ENCODE results near the gene MKX.

MKX gene

DNA sequence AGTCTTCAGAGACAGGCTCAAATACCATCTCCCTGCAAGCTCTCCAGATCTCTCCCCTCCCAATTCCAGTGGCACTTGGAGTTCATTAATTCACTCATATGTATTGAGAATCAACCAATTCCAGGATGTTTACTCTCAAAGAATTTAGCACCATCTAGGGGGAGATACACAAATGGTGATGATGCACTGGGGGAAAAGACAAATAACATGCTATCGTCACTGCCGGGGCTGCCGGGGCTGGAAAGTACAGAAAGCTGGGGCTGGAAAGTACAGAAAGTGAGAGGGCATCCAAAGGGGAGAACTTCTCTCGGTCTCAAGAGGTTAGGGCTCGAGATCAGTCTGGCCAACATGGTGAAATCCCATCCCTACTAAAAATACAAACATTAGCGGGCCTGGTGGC lies 118.7 kb downstream of the MKX start:
- no peak for DNase-seq (ENCODE audit: low read depth)
- H3K4me3 ChIP-seq (ENCODE audit: control insufficient read depth, low read depth, low read length) = no peak overlapping the region
- TF ChIP-seq, protein P1, sequence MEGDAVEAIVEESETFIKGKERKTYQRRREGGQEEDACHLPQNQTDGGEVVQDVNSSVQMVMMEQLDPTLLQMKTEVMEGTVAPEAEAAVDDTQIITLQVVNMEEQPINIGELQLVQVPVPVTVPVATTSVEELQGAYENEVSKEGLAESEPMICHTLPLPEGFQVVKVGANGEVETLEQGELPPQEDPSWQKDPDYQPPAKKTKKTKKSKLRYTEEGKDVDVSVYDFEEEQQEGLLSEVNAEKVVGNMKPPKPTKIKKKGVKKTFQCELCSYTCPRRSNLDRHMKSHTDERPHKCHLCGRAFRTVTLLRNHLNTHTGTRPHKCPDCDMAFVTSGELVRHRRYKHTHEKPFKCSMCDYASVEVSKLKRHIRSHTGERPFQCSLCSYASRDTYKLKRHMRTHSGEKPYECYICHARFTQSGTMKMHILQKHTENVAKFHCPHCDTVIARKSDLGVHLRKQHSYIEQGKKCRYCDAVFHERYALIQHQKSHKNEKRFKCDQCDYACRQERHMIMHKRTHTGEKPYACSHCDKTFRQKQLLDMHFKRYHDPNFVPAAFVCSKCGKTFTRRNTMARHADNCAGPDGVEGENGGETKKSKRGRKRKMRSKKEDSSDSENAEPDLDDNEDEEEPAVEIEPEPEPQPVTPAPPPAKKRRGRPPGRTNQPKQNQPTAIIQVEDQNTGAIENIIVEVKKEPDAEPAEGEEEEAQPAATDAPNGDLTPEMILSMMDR (conservative IDR thresholded peaks at IDR 0.05; ENCODE audit: control insufficient read depth, insufficient read depth, low read depth, low read length) = no peak

DNA sequence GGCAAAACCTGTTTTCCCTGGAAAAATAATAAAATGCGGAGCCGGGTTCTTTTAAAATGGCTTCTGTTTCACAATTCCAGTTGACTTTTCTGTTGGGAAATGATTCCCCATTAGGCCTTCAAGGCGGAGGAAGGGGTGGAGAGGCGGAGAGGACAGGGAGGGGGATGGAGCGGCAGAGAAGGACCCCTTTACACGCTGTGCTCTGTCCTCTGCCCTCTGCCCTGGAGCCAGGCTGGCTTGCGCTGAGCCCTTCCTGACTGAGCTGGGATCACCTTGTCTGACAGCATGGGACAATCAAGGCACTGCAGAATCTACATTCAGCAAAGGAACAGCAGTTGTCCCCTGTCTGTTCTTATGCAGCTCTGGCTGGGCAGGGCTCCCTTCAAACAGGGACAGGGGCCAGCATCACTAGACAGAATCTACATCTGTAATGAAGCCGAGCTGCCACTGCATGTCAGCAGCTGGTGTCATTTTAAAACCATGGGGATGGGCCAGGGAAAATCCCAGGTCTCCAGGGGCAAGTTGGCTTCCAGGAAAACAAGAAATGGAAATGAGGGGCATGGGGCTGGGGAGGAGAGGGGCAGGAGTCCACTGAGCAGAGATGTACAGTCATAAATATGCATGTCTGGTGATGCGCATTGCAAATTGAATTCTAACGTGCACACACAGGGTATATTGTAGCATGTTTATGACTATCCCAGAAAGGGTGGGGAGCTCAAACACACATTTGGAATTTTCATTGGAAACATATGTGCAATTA lies 120.0 kb downstream of the MKX start:
- TF ChIP-seq, protein P1 (conservative IDR thresholded peaks at IDR 0.05; ENCODE audit: control insufficient read depth, insufficient read depth, low read depth, low read length) = no peak
- H3K4me3 ChIP-seq (ENCODE audit: control insufficient read depth, low read depth, low read length) = no peak overlapping the region
- DNase-seq (ENCODE audit: low read depth) = peak; percentile 20

DNA sequence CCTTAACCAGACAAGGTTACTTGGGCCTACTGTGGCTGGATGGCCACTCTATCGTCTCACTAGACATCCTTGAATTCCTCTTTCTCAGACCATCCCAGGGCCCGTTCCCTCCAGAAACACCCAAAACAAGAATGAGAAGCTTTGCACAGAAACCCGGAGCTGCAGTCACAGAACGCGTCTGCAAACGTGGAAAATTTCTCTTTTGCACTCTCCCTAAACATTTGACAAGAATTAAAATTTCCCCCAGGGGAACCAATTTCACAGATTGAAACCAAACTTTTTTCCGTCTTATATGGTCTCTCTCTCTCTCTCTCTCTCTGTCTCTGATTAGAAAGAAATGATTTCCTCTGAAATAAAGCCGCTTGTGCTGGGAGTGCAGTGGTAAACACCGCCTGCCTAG lies 120.7 kb downstream of the MKX start:
- no peak overlapping the region for H3K4me3 ChIP-seq (ENCODE audit: control insufficient read depth, low read depth, low read length)
- TF ChIP-seq, protein P1 (conservative IDR thresholded peaks at IDR 0.05; ENCODE audit: control insufficient read depth, insufficient read depth, low read depth, low read length) = no peak
- no peak for DNase-seq (ENCODE audit: low read depth)

Measured in fibroblast of mammary gland (primary cell).